Liver (tissue), 9 donors: ENCODE measurements around the gene DRAM1. TPM values are rescaled to one million over a fixed set of nuclear protein-coding genes. Genes with fewer than 3 reads are reported as not detected.

Experiments used
- DNase-seq: peaks from one replicate; pipeline ENCODE4 v3.0.0-alpha.2; 2017; ENCODE audit warnings: low spot score
- H3K27ac ChIP-seq, 2 donors: one replicate each; pipeline ENCODE4 v1.7.0; 2013; ENCODE audit warnings: inconsistent platforms in 2 of 2, low read length in 2 of 2, control low read depth in 1 of 2, low read depth in 1 of 2, mild to moderate bottlenecking in 1 of 2
- H3K27me3 ChIP-seq, 4 donors: one replicate each; pipeline versions ENCODE4 v1.6.1 to v1.7.0; 2013; ENCODE audit warnings: low read length in 3 of 4, inconsistent platforms in 1 of 4, mild to moderate bottlenecking in 1 of 4, moderate library complexity in 1 of 4; ENCODE audit not compliant: control insufficient read depth in 4 of 4, insufficient read depth in 4 of 4
- H3K36me3 ChIP-seq, 4 donors: one replicate each; pipeline versions ENCODE4 v1.6.1 to v1.7.0; 2013; ENCODE audit warnings: low read length in 3 of 4, mild to moderate bottlenecking in 3 of 4, low read depth in 1 of 4, moderate library complexity in 1 of 4; ENCODE audit not compliant: control insufficient read depth in 4 of 4, insufficient read depth in 3 of 4
- H3K4me1 ChIP-seq, 4 donors: one replicate each; pipeline versions ENCODE4 v1.6.1 to v1.7.0; 2013; ENCODE audit warnings: low read length in 3 of 4, mild to moderate bottlenecking in 3 of 4, moderate library complexity in 1 of 4; ENCODE audit not compliant: control insufficient read depth in 4 of 4, insufficient read depth in 4 of 4
- H3K4me3 ChIP-seq, 3 donors: one replicate each; pipeline versions ENCODE4 v1.6.1 to v1.7.0; 2013; ENCODE audit warnings: low read length in 3 of 3, control low read depth in 1 of 3, low read depth in 1 of 3, mild to moderate bottlenecking in 1 of 3
- H3K9ac ChIP-seq, 2 donors: one replicate each; pipeline ENCODE4 v1.7.0; 2013; ENCODE audit warnings: low read length in 2 of 2, mild to moderate bottlenecking in 2 of 2, moderate library complexity in 2 of 2, control low read depth in 1 of 2, low read depth in 1 of 2
- H3K9me3 ChIP-seq, 4 donors: one replicate each; pipeline versions ENCODE4 v1.6.1 to v1.7.0; 2013; ENCODE audit warnings: low read length in 3 of 4; ENCODE audit not compliant: control insufficient read depth in 4 of 4
- FOXA1 ChIP-seq: IDR thresholded peaks from 2 replicates; pipeline ENCODE4 v1.6.1; 2016; ENCODE audit warnings: antibody characterized with exemption
- HNF4A ChIP-seq, 2 donors: conservative IDR thresholded peaks; 2 replicates each; pipeline ENCODE4 v1.6.1; 2016; ENCODE audit warnings: antibody characterized with exemption in 2 of 2, mild to moderate bottlenecking in 2 of 2
- HNF4G ChIP-seq: IDR thresholded peaks from 2 replicates; pipeline ENCODE4 v1.6.1; 2016; ENCODE audit warnings: antibody characterized with exemption
- JUND ChIP-seq, 2 donors: IDR thresholded peaks; 2 replicates each; pipeline ENCODE4 v1.6.1; 2016; ENCODE audit warnings: antibody characterized with exemption in 2 of 2
- MAX ChIP-seq: IDR thresholded peaks from 2 replicates; pipeline ENCODE4 v1.6.1; 2016; ENCODE audit warnings: antibody characterized with exemption
- NR2F2 ChIP-seq: IDR thresholded peaks from 2 replicates; pipeline ENCODE4 v1.6.1; 2016; ENCODE audit warnings: antibody characterized with exemption
- RAD21 ChIP-seq, 2 donors: IDR thresholded peaks; 2 replicates each; pipeline ENCODE4 v1.6.1; 2016; ENCODE audit warnings: antibody characterized with exemption in 2 of 2, mild to moderate bottlenecking in 2 of 2
- REST ChIP-seq: IDR thresholded peaks from 2 replicates; pipeline ENCODE4 v1.6.1; 2016; ENCODE audit warnings: antibody characterized with exemption, mild to moderate bottlenecking
- RXRA ChIP-seq, 2 donors: IDR thresholded peaks; 2 replicates each; pipeline ENCODE4 v1.6.1; 2017 to 2018; ENCODE audit warnings: antibody characterized with exemption in 2 of 2, mild to moderate bottlenecking in 1 of 2
- SP1 ChIP-seq: IDR thresholded peaks from 2 replicates; pipeline ENCODE4 v1.6.1; 2018; ENCODE audit warnings: antibody characterized with exemption, mild to moderate bottlenecking
- TAF1 ChIP-seq: conservative IDR thresholded peaks from 2 replicates; pipeline ENCODE4 v1.6.1; 2016; ENCODE audit warnings: antibody characterized with exemption, mild to moderate bottlenecking
- YY1 ChIP-seq: IDR thresholded peaks from 2 replicates; pipeline ENCODE4 v1.6.1; 2016; ENCODE audit warnings: antibody characterized with exemption, mild to moderate bottlenecking
- ZBTB33 ChIP-seq: IDR thresholded peaks from 2 replicates; pipeline ENCODE4 v1.6.1; 2016; ENCODE audit warnings: antibody characterized with exemption
- WGBS: extraction: QIAGEN DNeasy Blood & Tissue Kit; methylation state at CpG from one replicate; pipeline ENCODE4 v1.1.7; 2013; 5-methylcytosine and 5-hydroxymethylcytosine counted together
- polyA plus RNA-seq, 2 donors: library from polyadenylated mRNA; stranded (reverse) in 1 of 2; unstranded in 1 of 2; fragments of 200-250 nt in 1 of 2; fragments of >200 nt in 1 of 2; fragmentation: Nextera tagmentation in 1 of 2; extraction: Ambion mirVana in 1 of 2; gene quantifications; one replicate each; pipeline versions ENCODE4 v1.2.1 to v1.2.3, GENCODE V29; 2013 to 2015
- total RNA-seq, 2 donors: library from RNA; depleted of rRNA; stranded (reverse); fragments of >200 nt; gene quantifications; one replicate each; pipeline ENCODE4 v1.2.3, GENCODE V29; 2014
- TF ChIP-seq, protein P1 (sequence below): fragments of 150-350 bp; IDR thresholded peaks from 2 replicates; pipeline ENCODE4 v1.5.1; 2017; ENCODE audit warnings: improper control_type of control experiment, low read depth, low read length; ENCODE audit not compliant: missing input control
- TF ChIP-seq, protein P2 (sequence below): IDR thresholded peaks from 2 replicates; pipeline ENCODE4 v1.6.1; 2016; ENCODE audit warnings: antibody characterized with exemption
- donor health status: healthy.
- donor health status: healthy.
- donor health status: healthy.
- donor health status: healthy.
- donor health status: healthy.

The DRAM1 gene
- total and polyA plus RNA-seq, 4 donors = 2.7 to 7.8 (median 3.4) TPM

DNA sequence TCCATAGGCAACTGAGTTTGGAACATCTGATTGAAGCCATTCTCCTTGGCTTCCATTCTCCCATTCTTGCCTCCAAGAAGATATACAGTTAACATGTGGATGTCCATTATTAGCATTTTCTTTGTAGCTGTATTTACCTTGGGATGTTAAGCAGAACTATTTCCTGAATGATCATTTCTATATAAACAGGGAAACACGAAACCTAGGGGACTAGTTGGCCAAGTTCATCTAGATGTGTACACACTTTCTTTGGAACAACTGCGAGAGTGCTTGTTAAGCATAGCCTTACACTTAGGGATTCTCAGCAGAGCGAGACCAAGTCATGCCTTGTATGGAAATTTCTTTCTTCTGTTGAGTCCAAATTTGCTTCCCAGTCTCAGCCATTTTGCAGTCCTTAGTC lies 42.1 kb downstream of the DRAM1 start:
- Histone ChIP-seq H3K27me3 (no peaks in the 10 kb centered on the region), H3K27ac (no peak overlapping the region), H3K9me3 (no peaks in the 10 kb centered on the region), H3K9ac (no peak overlapping the region), H3K4me1 (no peaks in the 10 kb centered on the region), H3K4me3 (no peak overlapping the region), H3K36me3 (no peaks in the 10 kb centered on the region)
- DNase-seq = no peak
- WGBS = 97% methylated on average over 3 of the region's 3 CpGs
- TF ChIP-seq SP1 (no peak), YY1 (no peak), TAF1 (no peak), FOXA1 (no peak), ZBTB33 (no peak), HNF4G (no peak), REST (no peak), MAX (no peak)

GRCh38 chr12:101920906-101921305 lies 43.5 kb downstream of the DRAM1 start:
- Histone ChIP-seq H3K9ac (no peak overlapping the region), H3K4me3 (no peak overlapping the region), H3K9me3 (no peaks in the 10 kb centered on the region), H3K36me3 (no peaks in the 10 kb centered on the region), H3K4me1 (peaks cover 0 to 1% (median 0%) of the 10 kb centered on the region in 4 donors), H3K27me3 (no peaks in the 10 kb centered on the region), H3K27ac (no peak overlapping the region)
- WGBS = 93% methylated on average over 2 of the region's 2 CpGs
- no peak for TF ChIP-seq HNF4A (conservative IDR thresholded peaks at IDR 0.05)
- no peak for TF ChIP-seq SP1
- TF ChIP-seq RAD21 (IDR thresholded peaks at IDR 0.05) = no peak
- no peak for TF ChIP-seq JUND (IDR thresholded peaks at IDR 0.05)
- TF ChIP-seq RXRA (IDR thresholded peaks at IDR 0.05) = no peak
- no peak for TF ChIP-seq TAF1
- no peak for DNase-seq

DNA sequence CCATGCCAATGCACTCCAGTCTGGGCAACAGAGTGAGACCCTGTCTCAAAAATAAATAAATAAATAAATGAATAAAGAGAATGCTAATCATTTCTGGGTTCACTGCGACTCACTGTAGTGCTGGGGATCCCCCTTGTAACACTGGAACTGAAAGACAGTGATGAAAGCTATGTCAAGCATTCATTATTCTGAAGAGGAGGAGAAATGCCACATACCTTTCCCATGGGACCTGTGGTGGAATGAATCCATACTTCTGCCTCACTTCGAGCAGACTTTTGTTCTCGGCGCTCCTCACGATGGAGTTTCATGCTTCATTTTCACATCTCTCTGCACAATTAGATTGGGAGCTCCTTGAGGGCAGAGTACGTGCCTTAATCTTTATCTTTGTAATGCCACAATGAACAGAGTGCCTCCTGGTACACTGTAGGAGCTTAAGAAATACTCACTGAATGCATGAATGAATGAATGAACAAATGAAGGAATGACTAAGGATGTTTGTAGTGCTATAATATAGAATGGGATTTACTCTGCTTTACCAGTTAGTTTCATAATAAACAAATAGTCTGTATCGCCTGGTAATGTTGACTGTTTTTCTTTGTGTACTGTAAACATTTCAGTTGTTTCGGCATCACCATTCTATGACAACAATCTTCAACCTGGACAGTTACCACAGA lies 45.8 kb downstream of the DRAM1 start:
- Histone ChIP-seq H3K27ac (no peak overlapping the region), H3K9ac (no peak overlapping the region), H3K36me3 (no peaks in the 10 kb centered on the region), H3K4me3 (no peak overlapping the region), H3K9me3 (no peaks in the 10 kb centered on the region), H3K4me1 (peaks cover 0 to 1% (median 0%) of the 10 kb centered on the region in 4 donors), H3K27me3 (peaks cover 0 to 2% (median 0%) of the 10 kb centered on the region in 4 donors)
- WGBS = 92% methylated on average over 8 of the region's 8 CpGs
- TF ChIP-seq, protein P1, sequence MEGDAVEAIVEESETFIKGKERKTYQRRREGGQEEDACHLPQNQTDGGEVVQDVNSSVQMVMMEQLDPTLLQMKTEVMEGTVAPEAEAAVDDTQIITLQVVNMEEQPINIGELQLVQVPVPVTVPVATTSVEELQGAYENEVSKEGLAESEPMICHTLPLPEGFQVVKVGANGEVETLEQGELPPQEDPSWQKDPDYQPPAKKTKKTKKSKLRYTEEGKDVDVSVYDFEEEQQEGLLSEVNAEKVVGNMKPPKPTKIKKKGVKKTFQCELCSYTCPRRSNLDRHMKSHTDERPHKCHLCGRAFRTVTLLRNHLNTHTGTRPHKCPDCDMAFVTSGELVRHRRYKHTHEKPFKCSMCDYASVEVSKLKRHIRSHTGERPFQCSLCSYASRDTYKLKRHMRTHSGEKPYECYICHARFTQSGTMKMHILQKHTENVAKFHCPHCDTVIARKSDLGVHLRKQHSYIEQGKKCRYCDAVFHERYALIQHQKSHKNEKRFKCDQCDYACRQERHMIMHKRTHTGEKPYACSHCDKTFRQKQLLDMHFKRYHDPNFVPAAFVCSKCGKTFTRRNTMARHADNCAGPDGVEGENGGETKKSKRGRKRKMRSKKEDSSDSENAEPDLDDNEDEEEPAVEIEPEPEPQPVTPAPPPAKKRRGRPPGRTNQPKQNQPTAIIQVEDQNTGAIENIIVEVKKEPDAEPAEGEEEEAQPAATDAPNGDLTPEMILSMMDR = no peak
- no peak for TF ChIP-seq SP1
- no peak for TF ChIP-seq JUND (IDR thresholded peaks at IDR 0.05)
- no peak for TF ChIP-seq YY1
- TF ChIP-seq NR2F2 = no peak
- TF ChIP-seq, protein P2, sequence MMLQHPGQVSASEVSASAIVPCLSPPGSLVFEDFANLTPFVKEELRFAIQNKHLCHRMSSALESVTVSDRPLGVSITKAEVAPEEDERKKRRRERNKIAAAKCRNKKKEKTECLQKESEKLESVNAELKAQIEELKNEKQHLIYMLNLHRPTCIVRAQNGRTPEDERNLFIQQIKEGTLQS = no peak
- no peak for TF ChIP-seq HNF4G
- no peak for TF ChIP-seq RAD21 (IDR thresholded peaks at IDR 0.05)
- no peak for TF ChIP-seq RXRA (IDR thresholded peaks at IDR 0.05)
- no peak for DNase-seq
